Psoas muscle (tissue), 8 donors: Measurements from ENCODE around the gene PTPN22. TPM values are rescaled to one million over a fixed set of nuclear protein-coding genes. Genes with fewer than 3 reads are reported as not detected.

ENCODE experiments used
- ATAC-seq, 4 donors: fragments of 200-7000 bp; cut with Tn5 transposase; one replicate each; pipeline ENCODE4 v1.9.1; 2020; ENCODE audit warnings: moderate library complexity in 3 of 4, mild to moderate bottlenecking in 2 of 4
- DNase-seq, 2 donors: peaks; one replicate each; pipeline ENCODE4 v3.0.0-alpha.2; 2020
- H3K27ac ChIP-seq: fragments of 200-600 bp; one replicate; pipeline ENCODE4 v1.8.0; 2022
- H3K27me3 ChIP-seq, 3 donors: fragments of 200-600 bp in 1 of 3; one replicate each; pipeline versions ENCODE4 v1.6.1 to v1.8.0; 2013 to 2022; ENCODE audit warnings: low read length in 2 of 3, mild to moderate bottlenecking in 2 of 3, moderate library complexity in 1 of 3; ENCODE audit not compliant: insufficient read depth in 3 of 3
- H3K36me3 ChIP-seq, 2 donors: fragments of 200-600 bp in 1 of 2; one replicate each; pipeline versions ENCODE4 v1.6.1 to v1.8.0; 2013 to 2022; ENCODE audit warnings: low read depth in 1 of 2, mild to moderate bottlenecking in 1 of 2, moderate library complexity in 1 of 2; ENCODE audit not compliant: insufficient read depth in 1 of 2
- H3K4me1 ChIP-seq: fragments of 200-600 bp; one replicate; pipeline ENCODE4 v1.8.0; 2022
- H3K4me3 ChIP-seq: fragments of 200-600 bp; one replicate; pipeline ENCODE4 v1.8.0; 2022; ENCODE audit warnings: mild to moderate bottlenecking
- H3K9me3 ChIP-seq: fragments of 200-600 bp; one replicate; pipeline ENCODE4 v1.8.0; 2022
- CTCF ChIP-seq: fragments of 200-600 bp; IDR thresholded peaks from one replicate; pipeline ENCODE4 v1.8.0; 2022; ENCODE audit warnings: antibody characterized with exemption
- WGBS, 3 donors: extraction: QIAGEN DNeasy Blood & Tissue Kit; methylation state at CpG; one replicate each; pipeline versions ENCODE4 v1.1.6 to v1.1.7; 2013; 5-methylcytosine and 5-hydroxymethylcytosine counted together
- intact Hi-C, 2 donors: fragments of 100-400 bp; cut with DNase I; formaldehyde crosslinking; loops; one replicate each; pipeline versions ENCODE4 v1.11.0 to v1.14.2; 2022
- polyA plus RNA-seq, 3 donors: library from polyadenylated mRNA; stranded (reverse); fragments of 200-250 nt; gene quantifications; one replicate each; pipeline ENCODE4 v1.2.3, GENCODE V29; 2013
- total RNA-seq, 4 donors: library from RNA; stranded (reverse); fragmentation: NEBNext Ultra II Directional in 2 of 4; extraction: Animal tissue kit (Norgen Biotek cat#: 25700) in 2 of 4; gene quantifications; one replicate each; pipeline versions ENCODE4 v1.2.1 to v1.2.4, GENCODE V29; 2021 to 2023
- donor health status: healthy with polysubstance abuse.
- donor health status: DM: no; HTN: no; CAD: no; lungs with moderate emphysema.
- donor health status: Bipolar disorder and iron deficiency.
- donor health status: healthy.
- donor health status: DM: yes; HTN: yes; CAD: no.
- donor health status: DM: no; HTN: no; CAD: no.
- donor health status: DM: no; HTN: no; CAD: no.
- donor health status: DM: yes; HTN: yes; CAD: no.

PTPN22 gene
- total and polyA plus RNA-seq, 7 donors, result 0.10 to 0.71 (median 0.39) TPM

GRCh38 chr1:113904674-113905434 is 33.3 kb upstream of the PTPN22 start, which contains the start of the genes AP4B1 and DCLRE1B:
Gene AP4B1, minus strand, starts transcription at chr1:113904799. Its CDS starts 82 bp downstream, at chr1:113904717.
Gene DCLRE1B, plus strand, starts transcription at chr1:113905326. Its CDS starts 261 bp downstream, at chr1:113905587.
- H3K4me3 ChIP-seq, result peak within 1 kb of the TSS; percentile 91
- no peaks in the 10 kb centered on the region for H3K27me3 ChIP-seq
- intact Hi-C loops, result loop anchor here (1.0 to 10.0 kb wide), 4 partner anchors 24 to 150 kb away; partner anchors contain the start of genes HIPK1 (in 2 of the 2) and PHTF1 (in 2 of the 2)
- H3K36me3 ChIP-seq, result peaks cover 4 to 48% of the 10 kb centered on the region in 2 donors
- peak; percentile 95 to 97 (median 96) for ATAC-seq
- peak within 1 kb of the TSS; percentile 89 for H3K27ac ChIP-seq
- 0 to 1% (median 0%) methylated on average over 65 to 67 of the region's 67 CpGs for WGBS, 3 donors
- H3K9me3 ChIP-seq, result no peaks in the 10 kb centered on the region
- peaks cover 9% of the 10 kb centered on the region for H3K4me1 ChIP-seq
- peak; percentile 70 for TF ChIP-seq CTCF
- DNase-seq, result peak; percentile 99 to 100

- Histone ChIP-seq H3K4me1 (peaks cover 9% of the 10 kb centered on the region), H3K27ac (peak overlapping the region; percentile 89), H3K9me3 (no peaks in the 10 kb centered on the region), H3K36me3 (peaks cover 4 to 50% of the 10 kb centered on the region in 2 donors), H3K4me3 (peak overlapping the region; percentile 91), H3K27me3 (no peaks in the 10 kb centered on the region)
- no peak for TF ChIP-seq CTCF
- no peak for DNase-seq
- 0 to 1% (median 0%) methylated on average over 11 of the region's 11 CpGs for WGBS, 3 donors
- intact Hi-C loops, result loop anchor here in 1 of 2 donors (2.0 to 10.0 kb wide), 2 partner anchors 67 to 149 kb away; partner anchors contain the start of gene PHTF1
- ATAC-seq, result no peak
These were observed 32.8 kb upstream of the PTPN22 start for GRCh38 chr1:113904293-113904673.

GRCh38 chr1:113903501-113904292 is 32.2 kb upstream of the PTPN22 start:
- peaks cover 9% of the 10 kb centered on the region for H3K4me1 ChIP-seq
- intact Hi-C loops, result loop anchor here in 1 of 2 donors (2.0 to 10.0 kb wide), 2 partner anchors 67 to 149 kb away; partner anchors contain the start of gene PHTF1
- no peak for ATAC-seq
- no peaks in the 10 kb centered on the region for H3K9me3 ChIP-seq
- H3K4me3 ChIP-seq, result peak overlapping the region; percentile 91
- TF ChIP-seq CTCF, result no peak
- WGBS, 3 donors, result 9 to 14% (median 13%) methylated on average over 7 of the region's 7 CpGs
- no peaks in the 10 kb centered on the region for H3K27me3 ChIP-seq
- H3K27ac ChIP-seq, result peak overlapping the region; percentile 89
- no peak for DNase-seq
- H3K36me3 ChIP-seq, result peaks cover 4 to 50% of the 10 kb centered on the region in 2 donors

DNA sequence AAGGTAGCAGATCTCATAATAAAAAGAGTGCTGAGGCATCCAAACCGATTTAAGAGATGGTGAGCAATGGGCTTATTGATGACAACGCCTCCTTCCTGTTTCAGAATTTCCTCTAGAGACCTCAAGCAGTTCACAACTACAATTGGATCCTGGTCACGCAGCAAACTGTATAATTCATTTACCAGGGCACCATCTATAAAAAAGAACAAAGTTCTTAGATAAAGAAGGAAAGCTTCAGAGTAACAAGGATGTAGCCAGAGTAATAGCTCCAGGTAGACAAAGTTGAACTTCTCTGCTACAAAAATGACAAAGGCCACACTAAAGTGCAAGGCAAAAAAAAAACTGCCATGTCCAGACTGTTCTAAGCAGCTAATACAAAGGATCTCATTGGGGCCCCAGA is 29.7 kb upstream of the PTPN22 start:
- H3K4me3 ChIP-seq, result no peak overlapping the region
- peaks cover 4 to 62% of the 10 kb centered on the region in 2 donors for H3K36me3 ChIP-seq
- DNase-seq (no peak), ATAC-seq (no peak)
- no peak for TF ChIP-seq CTCF
- H3K27ac ChIP-seq, result no peak overlapping the region
- H3K4me1 ChIP-seq, result peaks cover 9% of the 10 kb centered on the region
- no peaks in the 10 kb centered on the region for H3K27me3 ChIP-seq
- intact Hi-C loops, result loop anchor here in 1 of 2 donors (10.0 kb wide), 1 partner anchor 146 kb away; the partner anchor contains the start of gene PHTF1
- H3K9me3 ChIP-seq, result no peaks in the 10 kb centered on the region
- 69 to 83% (median 83%) methylated on average over 3 of the region's 3 CpGs for WGBS, 3 donors
